CD8-positive, alpha-beta memory T cell (primary cell): Measurements from ENCODE around the gene NFIB. TPM values are rescaled to one million over a fixed set of nuclear protein-coding genes. Genes with fewer than 3 reads are reported as not detected.

ENCODE experiments used
- CTCF ChIA-PET: fragments of 350-600 bp; sonication (Branson Sonifier 250); formaldehyde crosslinking; loops from one replicate; lab custom pipeline; 2021; ENCODE audit warnings: antibody characterized with exemption; lab: Charles Lee
- POLR2A ChIA-PET: fragments of 350-600 bp; sonication (Branson Sonifier 250); formaldehyde crosslinking; loops from one replicate; lab custom pipeline; 2021; ENCODE audit warnings: antibody characterized with exemption; lab: Charles Lee
- DNase-seq, 5 donors: peaks; one replicate each; pipeline versions ENCODE4 v3.0.0 to v3.0.0-alpha.2; 2020 to 2022; ENCODE audit warnings: mixed read lengths in 1 of 5
- H3K27ac ChIP-seq: one replicate; pipeline ENCODE4 v1.7.0; 2013; ENCODE audit warnings: low read depth, mild to moderate bottlenecking, low read length, moderate library complexity
- H3K27me3 ChIP-seq: 2 replicates; pipeline ENCODE4 v1.7.0; 2013; ENCODE audit warnings: low read length, mild to moderate bottlenecking; ENCODE audit not compliant: insufficient read depth, poor library complexity, severe bottlenecking
- H3K36me3 ChIP-seq: 2 replicates; pipeline ENCODE4 v1.7.0; 2013; ENCODE audit warnings: mild to moderate bottlenecking, low read length, moderate library complexity; ENCODE audit not compliant: insufficient read depth
- H3K4me1 ChIP-seq: 2 replicates; pipeline ENCODE4 v1.7.0; 2013; ENCODE audit warnings: mild to moderate bottlenecking, low read length, moderate library complexity; ENCODE audit not compliant: insufficient read depth
- H3K4me3 ChIP-seq: 2 replicates; pipeline ENCODE4 v1.7.0; 2013; ENCODE audit warnings: mild to moderate bottlenecking, low read length
- H3K9me3 ChIP-seq: 2 replicates; pipeline ENCODE4 v1.7.0; 2013; ENCODE audit warnings: mild to moderate bottlenecking, low read length
- H3K27ac Mint-ChIP-seq, 8 donors: one replicate each; pipeline ENCODE4 v1.8.0; 2020 to 2021; ENCODE audit warnings: mixed read lengths in 8 of 8, mild to moderate bottlenecking in 6 of 8, inconsistent platforms in 3 of 8, moderate library complexity in 3 of 8
- H3K27me3 Mint-ChIP-seq, 2 donors: one replicate each; pipeline ENCODE4 v1.8.0; 2020 to 2021; ENCODE audit warnings: mixed read lengths in 2 of 2, mild to moderate bottlenecking in 1 of 2, moderate library complexity in 1 of 2
- H3K36me3 Mint-ChIP-seq, 3 donors: one replicate each; pipeline ENCODE4 v1.8.0; 2020 to 2021; ENCODE audit warnings: mixed read lengths in 3 of 3, inconsistent platforms in 1 of 3, mild to moderate bottlenecking in 1 of 3
- H3K4me1 Mint-ChIP-seq, 3 donors: one replicate each; pipeline ENCODE4 v1.8.0; 2020 to 2021; ENCODE audit warnings: mixed read lengths in 3 of 3, inconsistent platforms in 1 of 3, mild to moderate bottlenecking in 1 of 3
- H3K4me3 Mint-ChIP-seq, 7 donors: one replicate each; pipeline ENCODE4 v1.8.0; 2020 to 2021; ENCODE audit warnings: mixed read lengths in 7 of 7, mild to moderate bottlenecking in 6 of 7, moderate library complexity in 4 of 7, inconsistent platforms in 2 of 7
- H3K9me3 Mint-ChIP-seq, 5 donors: one replicate each; pipeline ENCODE4 v1.8.0; 2020 to 2022; ENCODE audit warnings: mixed read lengths in 5 of 5, mild to moderate bottlenecking in 3 of 5, moderate library complexity in 2 of 5, inconsistent platforms in 1 of 5
- polyA plus RNA-seq: library from polyadenylated mRNA; unstranded; fragments of 300-500 nt; fragmentation: Illumina TruSeq; gene quantifications from one replicate; pipeline ENCODE4 v1.2.3, GENCODE V29; 2021
- total RNA-seq, 2 experiments: library from RNA; stranded (reverse); gene quantifications; one replicate each; pipeline ENCODE4 v1.2.3, GENCODE V29; 2021

The NFIB gene
- total and polyA plus RNA-seq, 3 experiments from 2014 or later: not detected

GRCh38 chr9:14075218-14075617 is 238.7 kb downstream of the NFIB start:
- no peak for DNase-seq
- Histone ChIP-seq H3K27me3 (no peaks in the 10 kb centered on the region), H3K4me3 (no peak overlapping the region), H3K4me1 (no peaks in the 10 kb centered on the region), H3K9me3 (no peaks in the 10 kb centered on the region), H3K36me3 (no peaks in the 10 kb centered on the region), H3K27ac (no peak overlapping the region)
- Mint-ChIP-seq H3K27me3 (no peaks in the 10 kb centered on the region), H3K4me3 (no peak overlapping the region), H3K9me3 (peaks cover 0 to 14% (median 7%) of the 10 kb centered on the region in 5 donors), H3K27ac (no peak overlapping the region), H3K36me3 (no peaks in the 10 kb centered on the region), H3K4me1 (no peaks in the 10 kb centered on the region)
- ChIA-PET CTCF (no interaction called here), POLR2A (no interaction called here)

- Mint-ChIP-seq H3K27me3 (no peaks in the 10 kb centered on the region), H3K4me3 (no peak overlapping the region), H3K9me3 (peaks cover 0 to 14% (median 5%) of the 10 kb centered on the region in 5 donors), H3K27ac (no peak overlapping the region), H3K36me3 (no peaks in the 10 kb centered on the region), H3K4me1 (no peaks in the 10 kb centered on the region)
- Histone ChIP-seq H3K4me1 (no peaks in the 10 kb centered on the region), H3K27me3 (no peaks in the 10 kb centered on the region), H3K4me3 (no peak overlapping the region), H3K36me3 (no peaks in the 10 kb centered on the region), H3K9me3 (no peaks in the 10 kb centered on the region), H3K27ac (no peak overlapping the region)
- DNase-seq: no peak
- ChIA-PET POLR2A (no interaction called here), CTCF (no interaction called here)
Measured at GRCh38 chr9:14072850-14073249, 241.1 kb downstream of the NFIB start.

- Histone ChIP-seq H3K27ac (no peak overlapping the region), H3K27me3 (no peaks in the 10 kb centered on the region), H3K9me3 (no peaks in the 10 kb centered on the region), H3K4me1 (no peaks in the 10 kb centered on the region), H3K4me3 (no peak overlapping the region), H3K36me3 (no peaks in the 10 kb centered on the region)
- CTCF ChIA-PET: no interaction called here
- H3K4me3 Mint-ChIP-seq: no peak overlapping the region
- peaks cover 0 to 14% (median 5%) of the 10 kb centered on the region in 5 donors for H3K9me3 Mint-ChIP-seq
- no peak for DNase-seq
- no peaks in the 10 kb centered on the region for H3K36me3 Mint-ChIP-seq
- no peak overlapping the region for H3K27ac Mint-ChIP-seq
- no peaks in the 10 kb centered on the region for H3K27me3 Mint-ChIP-seq
- H3K4me1 Mint-ChIP-seq: no peaks in the 10 kb centered on the region
- POLR2A ChIA-PET: no interaction called here
Measured at GRCh38 chr9:14071484-14071883, 242.5 kb downstream of the NFIB start.

- Histone ChIP-seq H3K27me3 (no peaks in the 10 kb centered on the region), H3K36me3 (no peaks in the 10 kb centered on the region), H3K9me3 (no peaks in the 10 kb centered on the region), H3K4me1 (no peaks in the 10 kb centered on the region), H3K4me3 (no peak overlapping the region), H3K27ac (no peak overlapping the region)
- Mint-ChIP-seq H3K4me3 (no peak overlapping the region), H3K36me3 (no peaks in the 10 kb centered on the region), H3K4me1 (no peaks in the 10 kb centered on the region), H3K27ac (no peak overlapping the region), H3K9me3 (peaks cover 0 to 6% (median 4%) of the 10 kb centered on the region in 5 donors), H3K27me3 (no peaks in the 10 kb centered on the region)
- POLR2A ChIA-PET: no interaction called here
- DNase-seq: no peak
- CTCF ChIA-PET: no interaction called here
Measured at GRCh38 chr9:14068690-14069089, 245.3 kb downstream of the NFIB start.

GRCh38 chr9:14066831-14067230 is 247.1 kb downstream of the NFIB start:
- Mint-ChIP-seq H3K4me1 (no peaks in the 10 kb centered on the region), H3K9me3 (peaks cover 0 to 4% (median 2%) of the 10 kb centered on the region in 5 donors), H3K4me3 (no peak overlapping the region), H3K36me3 (no peaks in the 10 kb centered on the region), H3K27me3 (no peaks in the 10 kb centered on the region), H3K27ac (no peak overlapping the region)
- DNase-seq: no peak
- ChIA-PET CTCF (no interaction called here), POLR2A (no interaction called here)
- no peak overlapping the region for H3K4me3 ChIP-seq
- H3K36me3 ChIP-seq: no peaks in the 10 kb centered on the region
- no peaks in the 10 kb centered on the region for H3K9me3 ChIP-seq
- H3K27me3 ChIP-seq: no peaks in the 10 kb centered on the region
- no peaks in the 10 kb centered on the region for H3K4me1 ChIP-seq
- no peak overlapping the region for H3K27ac ChIP-seq

GRCh38 chr9:14066032-14066431 is 247.9 kb downstream of the NFIB start:
- no peaks in the 10 kb centered on the region for H3K27me3 ChIP-seq
- no peak overlapping the region for H3K27ac Mint-ChIP-seq
- H3K36me3 ChIP-seq: no peaks in the 10 kb centered on the region
- no peak overlapping the region for H3K4me3 Mint-ChIP-seq
- no peaks in the 10 kb centered on the region for H3K4me1 Mint-ChIP-seq
- H3K27ac ChIP-seq: no peak overlapping the region
- H3K36me3 Mint-ChIP-seq: no peaks in the 10 kb centered on the region
- H3K4me1 ChIP-seq: no peaks in the 10 kb centered on the region
- H3K9me3 Mint-ChIP-seq: peaks cover 0 to 4% (median 0%) of the 10 kb centered on the region in 5 donors
- DNase-seq: no peak
- H3K9me3 ChIP-seq: no peaks in the 10 kb centered on the region
- H3K27me3 Mint-ChIP-seq: no peaks in the 10 kb centered on the region
- ChIA-PET CTCF (no interaction called here), POLR2A (no interaction called here)
- H3K4me3 ChIP-seq: no peak overlapping the region

GRCh38 chr9:14064940-14065339 is 249.0 kb downstream of the NFIB start:
- Mint-ChIP-seq H3K27ac (no peak overlapping the region), H3K27me3 (no peaks in the 10 kb centered on the region), H3K4me3 (no peak overlapping the region), H3K4me1 (no peaks in the 10 kb centered on the region), H3K9me3 (peaks cover 0 to 4% (median 0%) of the 10 kb centered on the region in 5 donors), H3K36me3 (no peaks in the 10 kb centered on the region)
- ChIA-PET POLR2A (no interaction called here), CTCF (no interaction called here)
- Histone ChIP-seq H3K36me3 (no peaks in the 10 kb centered on the region), H3K27me3 (no peaks in the 10 kb centered on the region), H3K27ac (no peak overlapping the region), H3K4me1 (no peaks in the 10 kb centered on the region), H3K4me3 (no peak overlapping the region), H3K9me3 (no peaks in the 10 kb centered on the region)
- DNase-seq: no peak

- Mint-ChIP-seq H3K27ac (no peak overlapping the region), H3K9me3 (peaks cover 0 to 4% (median 0%) of the 10 kb centered on the region in 5 donors), H3K27me3 (no peaks in the 10 kb centered on the region), H3K4me3 (no peak overlapping the region), H3K36me3 (no peaks in the 10 kb centered on the region), H3K4me1 (no peaks in the 10 kb centered on the region)
- DNase-seq: no peak
- Histone ChIP-seq H3K4me3 (no peak overlapping the region), H3K36me3 (no peaks in the 10 kb centered on the region), H3K4me1 (no peaks in the 10 kb centered on the region), H3K27me3 (no peaks in the 10 kb centered on the region), H3K9me3 (no peaks in the 10 kb centered on the region), H3K27ac (no peak overlapping the region)
- CTCF ChIA-PET: no interaction called here
- POLR2A ChIA-PET: no interaction called here
Measured at GRCh38 chr9:14063756-14064155, 250.2 kb downstream of the NFIB start.
